B cell (primary cell): ENCODE measurements around the gene NUDC. TPM values are rescaled to one million over a fixed set of nuclear protein-coding genes. Genes with fewer than 3 reads are reported as not detected.

ENCODE experiments used
- ATAC-seq: fragments of 200-7000 bp; cut with Tn5 transposase; one replicate; pipeline ENCODE4 v1.10.0; 2021; ENCODE audit warnings: low read depth, mild to moderate bottlenecking, moderate number of reproducible peaks, moderate library complexity
- CTCF ChIA-PET: fragments of 350-600 bp; sonication (Branson Sonifier 250); formaldehyde crosslinking; loops from one replicate; lab custom pipeline; 2021; ENCODE audit warnings: antibody characterized with exemption, inconsistent platforms; lab: Charles Lee
- POLR2A ChIA-PET: fragments of 350-600 bp; sonication (Branson Sonifier 250); formaldehyde crosslinking; loops from one replicate; lab custom pipeline; 2021; ENCODE audit warnings: antibody characterized with exemption; lab: Charles Lee
- DNase-seq: peaks from one replicate; pipeline ENCODE4 v3.0.0; 2013
- H2AFZ ChIP-seq: 2 replicates; pipeline ENCODE4 v1.6.1; 2012; ENCODE audit warnings: mild to moderate bottlenecking, low read depth, low read length; ENCODE audit not compliant: insufficient read depth, poor library complexity, severe bottlenecking
- H3K27ac ChIP-seq, 2 donors: 1 replicate in 1 of 2; 2 replicates in 1 of 2; pipeline ENCODE4 v1.5.1; 2012 to 2013; ENCODE audit warnings: low read length in 2 of 2, mild to moderate bottlenecking in 2 of 2, moderate library complexity in 1 of 2
- H3K27me3 ChIP-seq, 4 experiments: fragments of 200-600 bp in 1 of 4; sonication (generic) in 1 of 4; replicated peaks in 1 of 4; 1 replicate in 2 of 4; 2 replicates in 2 of 4; pipeline versions ENCODE4 v1.6.1 to v1.7.0; 2013 to 2016; ENCODE audit warnings: low read length in 3 of 4, mild to moderate bottlenecking in 2 of 4, mixed read lengths in 1 of 4, moderate library complexity in 1 of 4; ENCODE audit not compliant: insufficient read depth in 4 of 4, control insufficient read depth in 3 of 4; ENCODE audit errors: control extremely low read depth in 1 of 4
- H3K36me3 ChIP-seq, 2 experiments: replicated peaks in 1 of 2; 1 replicate in 1 of 2; 2 replicates in 1 of 2; pipeline versions ENCODE4 v1.6.1 to v1.7.1; 2013; ENCODE audit warnings: low read length in 1 of 2; ENCODE audit not compliant: insufficient read depth in 2 of 2, control insufficient read depth in 1 of 2; ENCODE audit errors: control extremely low read depth in 1 of 2, extremely low read depth in 1 of 2
- H3K4me1 ChIP-seq, 2 donors: fragments of 200-600 bp in 1 of 2; sonication (generic) in 1 of 2; 1 replicate in 1 of 2; 2 replicates in 1 of 2; pipeline versions ENCODE4 v1.5.1 to v1.6.1; 2013 to 2017; ENCODE audit warnings: low read length in 2 of 2; ENCODE audit not compliant: control insufficient read depth in 2 of 2, insufficient read depth in 2 of 2
- H3K4me2 ChIP-seq: replicated peaks from 2 replicates; pipeline ENCODE3; 2012; ENCODE audit warnings: mild to moderate bottlenecking, low read depth, low read length; ENCODE audit not compliant: poor library complexity, severe bottlenecking
- H3K4me3 ChIP-seq, 5 experiments: fragments of 200-600 bp in 1 of 5; sonication (generic) in 1 of 5; 1 replicate in 3 of 5; 2 replicates in 2 of 5; pipeline versions ENCODE4 v1.5.1 to v1.7.0; 2011 to 2016; ENCODE audit warnings: low read length in 4 of 5, mild to moderate bottlenecking in 4 of 5, low read depth in 2 of 5, control low read depth in 1 of 5, moderate library complexity in 1 of 5; ENCODE audit not compliant: insufficient read depth in 1 of 5; ENCODE audit errors: control extremely low read depth in 1 of 5, extremely low read depth in 1 of 5
- H3K79me2 ChIP-seq: fragments of 200-600 bp; sonication (generic); one replicate; pipeline ENCODE4 v1.6.0; 2016; ENCODE audit warnings: low read length; ENCODE audit not compliant: control insufficient read depth, insufficient read depth
- H3K9ac ChIP-seq: fragments of 200-600 bp; sonication (generic); 2 replicates; pipeline ENCODE4 v1.6.1; 2017; ENCODE audit warnings: mild to moderate bottlenecking, low read length, moderate library complexity
- H3K9me3 ChIP-seq, 3 donors: one replicate each; pipeline versions ENCODE4 v1.6.1 to v1.7.1; 2013; ENCODE audit warnings: low read length in 2 of 3; ENCODE audit not compliant: control insufficient read depth in 2 of 3, insufficient read depth in 1 of 3; ENCODE audit errors: control extremely low read depth in 1 of 3
- H4K20me1 ChIP-seq: 2 replicates; pipeline ENCODE4 v1.6.0; 2012; ENCODE audit warnings: mild to moderate bottlenecking, low read length; ENCODE audit not compliant: insufficient read depth, control insufficient read depth, poor library complexity, severe bottlenecking
- H3K27ac Mint-ChIP-seq: one replicate; pipeline ENCODE4 v1.8.0; 2021; ENCODE audit warnings: mixed read lengths
- H3K27me3 Mint-ChIP-seq: one replicate; pipeline ENCODE4 v1.8.0; 2021; ENCODE audit warnings: mixed read lengths
- H3K4me1 Mint-ChIP-seq: one replicate; pipeline ENCODE4 v1.8.0; 2021; ENCODE audit warnings: mixed read lengths
- H3K4me3 Mint-ChIP-seq: one replicate; pipeline ENCODE4 v1.8.0; 2021; ENCODE audit warnings: mixed read lengths
- H3K9me3 Mint-ChIP-seq: one replicate; pipeline ENCODE4 v1.8.0; 2022; ENCODE audit warnings: mixed read lengths; ENCODE audit not compliant: insufficient read depth
- EZH2 ChIP-seq: IDR thresholded peaks from 2 replicates; pipeline ENCODE4 v1.6.1; 2012; ENCODE audit warnings: borderline replicate concordance, low read depth, mild to moderate bottlenecking, moderate library complexity, low read length; ENCODE audit not compliant: insufficient read depth, poor library complexity, severe bottlenecking
- WGBS: methylation state at CpG from one replicate; pipeline ENCODE4 v1.1.5; 2013; ENCODE audit warnings: missing lambda C conversion rate; ENCODE audit not compliant: insufficient coverage; 5-methylcytosine and 5-hydroxymethylcytosine counted together
- intact Hi-C: fragments of 100-400 bp; cut with micrococcal nuclease; formaldehyde crosslinking; loops from one replicate; pipeline ENCODE4 v1.10.0; 2022
- polyA plus RNA-seq: library from polyadenylated mRNA; depleted of rRNA; stranded (reverse); fragments of >200 nt; gene quantifications from 2 replicates; pipeline ENCODE4 v1.2.3, GENCODE V29; 2012
- total RNA-seq, 2 donors: library from RNA; stranded (reverse); fragments of 120-200 nt in 1 of 2; gene quantifications; 1 replicate in 1 of 2; 2 replicates in 1 of 2; pipeline versions ENCODE4 v1.2.3 to v1.2.4, GENCODE V29; 2013 to 2022
- TF ChIP-seq, protein P1 (sequence below): fragments of 200-600 bp; IDR thresholded peaks from one replicate; pipeline ENCODE4 v1.8.0; 2022; ENCODE audit warnings: antibody characterized with exemption, mild to moderate bottlenecking

Gene NUDC
- total and polyA plus RNA-seq, 2 donors (not counting 1 experiment from before 2014, with no cell fraction given): 28.3 to 45.3 TPM

DNA sequence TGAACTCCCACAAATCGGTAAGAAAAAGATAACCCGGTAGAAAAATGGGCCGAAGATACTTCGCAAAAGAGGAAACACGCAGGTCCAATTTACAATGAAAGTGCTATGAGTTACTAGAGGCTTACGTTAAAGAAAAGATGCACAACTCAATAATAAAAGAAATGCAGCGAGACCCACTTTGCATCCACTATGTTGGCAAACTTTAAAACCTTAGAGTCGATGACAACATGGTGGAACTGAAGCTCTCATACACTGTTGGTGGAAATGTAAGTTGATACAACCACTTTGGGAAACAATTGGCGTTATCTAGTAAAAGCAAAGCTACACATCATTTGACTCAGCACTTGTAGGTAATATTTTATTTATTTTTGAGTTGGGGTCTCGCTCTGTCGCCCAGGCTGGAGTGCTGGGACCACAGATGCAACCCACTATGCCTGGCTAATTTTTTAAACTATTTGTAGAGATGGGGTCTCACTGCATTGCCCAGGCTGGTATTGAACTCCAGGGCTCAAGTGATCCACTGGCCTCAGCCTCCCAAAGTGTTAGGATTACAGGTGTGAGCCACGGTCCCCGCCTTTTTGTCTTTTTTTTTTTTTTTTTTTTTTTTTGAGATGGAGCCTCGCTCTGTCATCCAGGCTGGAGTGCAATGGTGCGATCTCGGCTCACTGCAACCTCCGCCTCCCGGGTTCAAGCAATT, 20.6 kb upstream of the NUDC start:
- peak overlapping the region; percentile 84 to 100 (median 97) for H3K4me3 ChIP-seq
- ATAC-seq: no peak
- TF ChIP-seq EZH2: no peak
- TF ChIP-seq, protein P1, sequence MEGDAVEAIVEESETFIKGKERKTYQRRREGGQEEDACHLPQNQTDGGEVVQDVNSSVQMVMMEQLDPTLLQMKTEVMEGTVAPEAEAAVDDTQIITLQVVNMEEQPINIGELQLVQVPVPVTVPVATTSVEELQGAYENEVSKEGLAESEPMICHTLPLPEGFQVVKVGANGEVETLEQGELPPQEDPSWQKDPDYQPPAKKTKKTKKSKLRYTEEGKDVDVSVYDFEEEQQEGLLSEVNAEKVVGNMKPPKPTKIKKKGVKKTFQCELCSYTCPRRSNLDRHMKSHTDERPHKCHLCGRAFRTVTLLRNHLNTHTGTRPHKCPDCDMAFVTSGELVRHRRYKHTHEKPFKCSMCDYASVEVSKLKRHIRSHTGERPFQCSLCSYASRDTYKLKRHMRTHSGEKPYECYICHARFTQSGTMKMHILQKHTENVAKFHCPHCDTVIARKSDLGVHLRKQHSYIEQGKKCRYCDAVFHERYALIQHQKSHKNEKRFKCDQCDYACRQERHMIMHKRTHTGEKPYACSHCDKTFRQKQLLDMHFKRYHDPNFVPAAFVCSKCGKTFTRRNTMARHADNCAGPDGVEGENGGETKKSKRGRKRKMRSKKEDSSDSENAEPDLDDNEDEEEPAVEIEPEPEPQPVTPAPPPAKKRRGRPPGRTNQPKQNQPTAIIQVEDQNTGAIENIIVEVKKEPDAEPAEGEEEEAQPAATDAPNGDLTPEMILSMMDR: no peak
- Mint-ChIP-seq H3K4me3 (peak overlapping the region; percentile 92), H3K9me3 (no peaks in the 10 kb centered on the region), H3K27me3 (no peaks in the 10 kb centered on the region), H3K4me1 (peaks cover 34% of the 10 kb centered on the region), H3K27ac (peak overlapping the region; percentile 99)
- peaks cover 11% of the 10 kb centered on the region for H4K20me1 ChIP-seq
- intact Hi-C loops: loop anchor here (1.0 to 10.0 kb wide), 5 partner anchors 11 to 426 kb away; partner anchors contain the start of genes GPN2, HMGN2 and NUDC
- peak overlapping the region; percentile 85 for H3K9ac ChIP-seq
- peaks cover 2 to 10% of the 10 kb centered on the region in 2 experiments for H3K36me3 ChIP-seq
- peak overlapping the region; percentile 82 to 92 for H3K27ac ChIP-seq
- peaks cover 47% of the 10 kb centered on the region for H3K79me2 ChIP-seq
- H3K4me2 ChIP-seq: peak overlapping the region; percentile 81
- H3K4me1 ChIP-seq: peaks cover 16 to 20% of the 10 kb centered on the region in 2 donors
- CTCF ChIA-PET: interaction anchor here (0.6 to 2.6 kb wide), 5 partner anchors 11 to 930 kb away, joined by 3 to 14 read pairs (median 3); partner anchors contain the start of genes GPN2 and PPP1R8
- POLR2A ChIA-PET: interaction anchor here (0.6 to 3.4 kb wide), 5 partner anchors 11 to 36 kb away, joined by 3 to 26 read pairs (median 5); partner anchors contain the start of genes GPN2 and NUDC
- peak overlapping the region; percentile 97 for H2AFZ ChIP-seq
- H3K9me3 ChIP-seq: no peaks in the 10 kb centered on the region
- no peak for DNase-seq
- 20% methylated on average over 1 of the region's 18 CpGs for WGBS
- H3K27me3 ChIP-seq: no peaks in the 10 kb centered on the region
